GM18873 (cell line): ENCODE data around the gene ACE.

Source experiments
- ATAC-seq: cut with Tn5 transposase; IDR thresholded peaks from one replicate; pipeline ENCODE4 v1.9.1; 2021; ENCODE audit warnings: mild to moderate bottlenecking, moderate library complexity, moderate number of reproducible peaks; ENCODE audit not compliant: unreplicated experiment, low FRiP score

Gene ACE

GRCh38 chr17:63512896-63513644, 36.2 kb downstream of the ACE start:
- no peak for ATAC-seq

- no peak for ATAC-seq
Measured at GRCh38 chr17:63514477-63514876, 37.6 kb downstream of the ACE start.

- no peak for ATAC-seq
Measured at GRCh38 chr17:63514974-63515373, 38.1 kb downstream of the ACE start.

- no peak for ATAC-seq
Measured at GRCh38 chr17:63515426-63515825, 38.6 kb downstream of the ACE start.

GRCh38 chr17:63516910-63517824, 40.3 kb downstream of the ACE start:
- ATAC-seq: no peak

GRCh38 chr17:63517825-63518534, 41.1 kb downstream of the ACE start:
- ATAC-seq: no peak

GRCh38 chr17:63519116-63519881, 42.4 kb downstream of the ACE start:
- no peak for ATAC-seq

- ATAC-seq: no peak
Measured at GRCh38 chr17:63519972-63520882, 43.4 kb downstream of the ACE start.

- no peak for ATAC-seq
Measured at GRCh38 chr17:63523253-63523855, 46.5 kb downstream of the ACE start, which contains the start of gene KCNH6. TSS of gene KCNH6 (plus strand) at chr17:63523358. CDS start at chr17:63523414, 56 bp downstream.

GRCh38 chr17:63524051-63524450, 47.2 kb downstream of the ACE start:
- ATAC-seq: no peak

GRCh38 chr17:63525190-63525946, 48.5 kb downstream of the ACE start:
- ATAC-seq: no peak

GRCh38 chr17:63526861-63527260, 50.0 kb downstream of the ACE start:
- ATAC-seq: no peak

- ATAC-seq: no peak
Measured at GRCh38 chr17:63528183-63528582, 51.3 kb downstream of the ACE start.

- ATAC-seq: no peak
Measured at GRCh38 chr17:63529711-63530556, 53.1 kb downstream of the ACE start.

GRCh38 chr17:63530557-63531021, 53.7 kb downstream of the ACE start:
- no peak for ATAC-seq

- ATAC-seq: no peak
Measured at GRCh38 chr17:63531022-63531965, 54.4 kb downstream of the ACE start.
